H1 (cell line): ENCODE data around the gene RASD2. TPM values are rescaled to one million over a fixed set of nuclear protein-coding genes. Genes with fewer than 3 reads are reported as not detected.
A peak's percentile ranks its signal among the peaks of the same experiment; 100 is the strongest.

Experiments used
- CTCF ChIA-PET: fragments of 300-600 bp; sonication (Branson Sonifier 250); formaldehyde crosslinking; loops from one replicate; lab custom pipeline; 2021; ENCODE audit not compliant: partially characterized antibody; lab: Charles Lee
- POLR2A ChIA-PET: fragments of 300-600 bp; sonication (Branson Sonifier 250); formaldehyde crosslinking; loops from one replicate; lab custom pipeline; 2021; ENCODE audit warnings: inconsistent platforms; ENCODE audit not compliant: partially characterized antibody; lab: Charles Lee
- DNase-seq, 2 experiments: peaks; one replicate each; pipeline versions ENCODE4 v3.0.0 to v3.0.0-alpha.2; 2010 to 2022; ENCODE audit warnings: low spot score in 2 of 2, low read depth in 1 of 2, mixed read lengths in 1 of 2
- FAIRE-seq: peaks from 2 replicates; lab custom pipeline; 2011; peaks lifted over from hg19 to GRCh38; lab: Jason Lieb, UNC
- H2AFZ ChIP-seq: 2 replicates; pipeline ENCODE4 v1.8.1; 2012; ENCODE audit warnings: low read length, inconsistent platforms
- H2AK5ac ChIP-seq: 2 replicates; pipeline ENCODE4 v1.6.1; 2013; ENCODE audit warnings: low read depth, low read length
- H2BK120ac ChIP-seq: replicated peaks from 2 replicates; pipeline ENCODE3; 2013; ENCODE audit warnings: low read depth, low read length, inconsistent platforms
- H2BK12ac ChIP-seq: 2 replicates; pipeline ENCODE4 v1.6.1; 2013; ENCODE audit warnings: low read depth, low read length
- H2BK15ac ChIP-seq: 2 replicates; pipeline ENCODE4 v1.6.1; 2013; ENCODE audit warnings: low read length
- H2BK20ac ChIP-seq: 2 replicates; pipeline ENCODE4 v1.6.1; 2013; ENCODE audit warnings: low read length
- H2BK5ac ChIP-seq: 2 replicates; pipeline ENCODE4 v1.6.1; 2013; ENCODE audit warnings: low read depth, low read length
- H3K14ac ChIP-seq: 2 replicates; pipeline ENCODE4 v1.6.1; 2013; ENCODE audit warnings: inconsistent platforms; ENCODE audit not compliant: insufficient read length
- H3K18ac ChIP-seq: 2 replicates; pipeline ENCODE4 v1.6.1; 2013; ENCODE audit warnings: low read length; ENCODE audit errors: extremely low read depth
- H3K23ac ChIP-seq: 2 replicates; pipeline ENCODE4 v1.6.1; 2013; ENCODE audit warnings: inconsistent platforms; ENCODE audit not compliant: insufficient read length
- H3K23me2 ChIP-seq: 2 replicates; pipeline ENCODE4 v1.6.1; 2013; ENCODE audit warnings: low read depth, low read length
- H3K27ac ChIP-seq: 2 replicates; pipeline ENCODE4 v1.6.1; 2011; ENCODE audit warnings: low read depth, low read length, inconsistent platforms
- H3K27me3 ChIP-seq, 4 experiments: replicated peaks in 1 of 4; 1 replicate in 1 of 4; 2 replicates in 3 of 4; pipeline versions ENCODE4 v1.6.1 to v1.8.1; 2011 to 2013; ENCODE audit warnings: low read length in 3 of 4, mild to moderate bottlenecking in 3 of 4, inconsistent platforms in 2 of 4, mixed read lengths in 2 of 4, moderate library complexity in 1 of 4; ENCODE audit not compliant: control insufficient read depth in 3 of 4, insufficient read depth in 3 of 4; ENCODE audit errors: extremely low read depth in 1 of 4
- H3K36me3 ChIP-seq, 4 experiments: 2 replicates each; pipeline versions ENCODE4 v1.6.1 to v1.8.1; 2011 to 2013; ENCODE audit warnings: mild to moderate bottlenecking in 4 of 4, low read length in 3 of 4, moderate library complexity in 2 of 4, control low read depth in 1 of 4, inconsistent platforms in 1 of 4; ENCODE audit not compliant: insufficient read depth in 4 of 4, control insufficient read depth in 2 of 4
- H3K4ac ChIP-seq: replicated peaks from 2 replicates; pipeline ENCODE3; 2013; ENCODE audit warnings: low read length, low read depth, mixed read lengths, inconsistent platforms; ENCODE audit not compliant: insufficient read length
- H3K4me1 ChIP-seq, 4 experiments: replicated peaks in 1 of 4; 1 replicate in 1 of 4; 2 replicates in 3 of 4; pipeline versions ENCODE4 v1.6.1 to v1.8.1; 2011 to 2013; ENCODE audit warnings: low read length in 3 of 4, inconsistent platforms in 2 of 4, mixed read lengths in 1 of 4; ENCODE audit not compliant: insufficient read depth in 4 of 4, control insufficient read depth in 3 of 4
- H3K4me2 ChIP-seq, 2 experiments: 2 replicates each; pipeline versions ENCODE4 v1.6.1 to v1.8.1; 2011 to 2013; ENCODE audit warnings: low read depth in 2 of 2, low read length in 2 of 2, control low read depth in 1 of 2, inconsistent platforms in 1 of 2, mild to moderate bottlenecking in 1 of 2; ENCODE audit not compliant: insufficient read depth in 1 of 2
- H3K4me3 ChIP-seq, 4 experiments: fragments of 200-600, 300-600 bp in 1 of 4; sonication (generic), shearing (Covaris generic), sonication (Bioruptor Twin) in 1 of 4; 2 replicates each; pipeline versions ENCODE4 v1.5.1 to v1.8.1; 2011 to 2016; ENCODE audit warnings: low read length in 4 of 4, low read depth in 3 of 4, control low read depth in 2 of 4, inconsistent platforms in 2 of 4, mild to moderate bottlenecking in 2 of 4, mixed read lengths in 1 of 4, moderate library complexity in 1 of 4; ENCODE audit not compliant: insufficient read depth in 2 of 4; ENCODE audit errors: extremely low read depth in 1 of 4
- H3K56ac ChIP-seq: replicated peaks from 2 replicates; pipeline ENCODE3; 2013; ENCODE audit warnings: low read depth, mild to moderate bottlenecking, mixed read lengths, low read length, inconsistent platforms; ENCODE audit not compliant: insufficient read length
- H3K79me1 ChIP-seq: 2 replicates; pipeline ENCODE4 v1.6.1; 2013; ENCODE audit warnings: low read depth, low read length, control low read depth
- H3K79me2 ChIP-seq, 2 experiments: 2 replicates each; pipeline versions ENCODE4 v1.6.1 to v1.8.1; 2012 to 2013; ENCODE audit warnings: low read length in 2 of 2, mild to moderate bottlenecking in 2 of 2, inconsistent platforms in 1 of 2; ENCODE audit not compliant: insufficient read depth in 2 of 2, control insufficient read depth in 1 of 2
- H3K9ac ChIP-seq, 4 experiments: replicated peaks in 1 of 4; 1 replicate in 1 of 4; 2 replicates in 3 of 4; pipeline versions ENCODE4 v1.6.1 to v1.8.1; 2011 to 2013; ENCODE audit warnings: low read depth in 3 of 4, low read length in 3 of 4, control low read depth in 2 of 4, mild to moderate bottlenecking in 2 of 4, moderate library complexity in 2 of 4, inconsistent platforms in 1 of 4; ENCODE audit errors: extremely low read depth in 1 of 4
- H3K9me3 ChIP-seq, 2 experiments: 2 replicates each; pipeline versions ENCODE4 v1.6.1 to v1.8.1; 2012 to 2013; ENCODE audit warnings: mild to moderate bottlenecking in 2 of 2, moderate library complexity in 2 of 2, control low read depth in 1 of 2, inconsistent platforms in 1 of 2, low read depth in 1 of 2, low read length in 1 of 2, mixed read lengths in 1 of 2; ENCODE audit not compliant: insufficient read depth in 2 of 2
- H4K20me1 ChIP-seq, 2 experiments: replicated peaks in 1 of 2; 2 replicates each; pipeline versions ENCODE3 to v1.8.1; 2011 to 2013; ENCODE audit warnings: inconsistent platforms in 2 of 2, low read length in 2 of 2, mild to moderate bottlenecking in 1 of 2; ENCODE audit not compliant: insufficient read depth in 2 of 2, control insufficient read depth in 1 of 2
- H4K5ac ChIP-seq: 2 replicates; pipeline ENCODE4 v1.6.1; 2013; ENCODE audit warnings: low read length, low read depth, mixed read lengths, inconsistent platforms; ENCODE audit not compliant: insufficient read length
- H4K8ac ChIP-seq: 2 replicates; pipeline ENCODE4 v1.8.0; 2013; ENCODE audit warnings: mild to moderate bottlenecking, moderate library complexity, low read length, inconsistent platforms; ENCODE audit not compliant: insufficient read depth; ENCODE audit errors: extremely low read depth
- H4K91ac ChIP-seq: replicated peaks from 2 replicates; pipeline ENCODE3; 2013; ENCODE audit warnings: low read length, mixed read lengths, inconsistent platforms; ENCODE audit not compliant: insufficient read length
- CBX5 ChIP-seq: fragments of 300-800, 300-1000 bp; sonication (generic); IDR thresholded peaks from 2 replicates; pipeline ENCODE4 v1.7.1; 2016; ENCODE audit warnings: antibody characterized with exemption, low read length, low read depth
- CHD2 ChIP-seq: IDR thresholded peaks from 2 replicates; pipeline ENCODE4 v1.6.1; 2012; ENCODE audit warnings: low read length, improper control_type of control experiment
- EGR1 ChIP-seq: IDR thresholded peaks from 2 replicates; pipeline ENCODE4 v1.6.1; 2011; ENCODE audit warnings: low read depth, low read length, borderline replicate concordance
- HDAC6 ChIP-seq: IDR thresholded peaks from one replicate; pipeline ENCODE4 v1.7.1; 2012; ENCODE audit warnings: low read depth, mild to moderate bottlenecking, inconsistent platforms, low read length, moderate library complexity
- KDM4A ChIP-seq: IDR thresholded peaks from one replicate; pipeline ENCODE4 v1.7.1; 2012; ENCODE audit warnings: low read depth, mild to moderate bottlenecking, moderate library complexity, low read length, inconsistent platforms; ENCODE audit not compliant: severe bottlenecking
- PHF8 ChIP-seq: fragments of 200-600 bp; sonication (generic); conservative IDR thresholded peaks from 2 replicates; pipeline ENCODE4 v1.7.1; 2012; ENCODE audit warnings: low read depth, mild to moderate bottlenecking, inconsistent platforms, low read length, moderate library complexity
- RNF2 ChIP-seq: fragments of 200-900, 300-1000 bp; sonication (generic); IDR thresholded peaks from 2 replicates; pipeline ENCODE4 v1.7.1; 2016; ENCODE audit warnings: borderline replicate concordance, low read depth, mild to moderate bottlenecking, antibody characterized with exemption, low read length; ENCODE audit not compliant: poor library complexity, severe bottlenecking; ENCODE audit errors: missing control alignments
- SIX5 ChIP-seq: IDR thresholded peaks from 2 replicates; pipeline ENCODE4 v1.6.1; 2011; ENCODE audit warnings: mild to moderate bottlenecking, low read depth, low read length
- SRF ChIP-seq: IDR thresholded peaks from 2 replicates; pipeline ENCODE4 v1.6.1; 2011; ENCODE audit warnings: mild to moderate bottlenecking, low read depth, low read length, moderate library complexity
- USF2 ChIP-seq: IDR thresholded peaks from 2 replicates; pipeline ENCODE4 v1.6.1; 2011; ENCODE audit warnings: low read length, improper control_type of control experiment
- ZNF274 ChIP-seq: IDR thresholded peaks from 2 replicates; pipeline ENCODE4 v1.7.0; 2012; ENCODE audit warnings: low read length, borderline replicate concordance; ENCODE audit errors: extremely low read depth
- WGBS, 2 experiments: shearing (Covaris generic) in 1 of 2; methylation state at CpG; one replicate each; pipeline versions ENCODE4 v1.1.6 to v1.1.7; 2013 to 2015; ENCODE audit warnings: low lambda C conversion rate in 2 of 2, mixed read lengths in 2 of 2, inconsistent platforms in 1 of 2, low coverage in 1 of 2, missing lambda C conversion rate in 1 of 2; ENCODE audit not compliant: insufficient replicate concordance in 2 of 2, insufficient coverage in 1 of 2, insufficient read length in 1 of 2; ENCODE audit errors: extremely low coverage in 1 of 2, missing lambda C conversion rate in 1 of 2; 5-methylcytosine and 5-hydroxymethylcytosine counted together
- polyA plus RNA-seq, 7 experiments: library from polyadenylated mRNA; depleted of rRNA in 3 of 7; stranded (reverse) in 5 of 7; unstranded in 2 of 7; fragments of >200 nt in 5 of 7; fragments of 200-250 nt in 2 of 7; gene quantifications; 1 replicate in 5 of 7; 2 replicates in 1 of 7; 4 replicates in 1 of 7; pipeline versions ENCODE4 v1.2.1 to v1.2.3, GENCODE V29; 2011 to 2013; ENCODE audit warnings: missing spikeins in 2 of 7, mixed read lengths in 2 of 7
- total RNA-seq: library from RNA; stranded (reverse); fragmentation: NEBNext Ultra II Directional; extraction: Animal tissue kit (Norgen Biotek cat#: 25700); gene quantifications from 2 replicates; pipeline ENCODE4 v1.2.1, GENCODE V29; 2021

The RASD2 gene
- total and polyA plus RNA-seq, 2 of the 8 experiments (the other 6 are each of a cell fraction or from before 2014, with no cell fraction given), result 1.9 to 5.1 TPM

- H2AFZ ChIP-seq, result no peak overlapping the region
- peaks cover 0 to 3% (median 0%) of the 10 kb centered on the region in 4 experiments; a peak in 2 of 7 replicates for H3K4me1 ChIP-seq
- H4K20me1 ChIP-seq, result no peaks in the 10 kb centered on the region
- POLR2A ChIA-PET, result interaction anchor here (1.2 kb wide), 1 partner anchor 165 kb away, joined by 3 read pairs; no protein-coding TSS in a partner anchor
- H3K27ac ChIP-seq, result no peak overlapping the region
- no peak overlapping the region for H2BK5ac ChIP-seq
- H3K4me3 ChIP-seq, result no peak overlapping the region
- H3K18ac ChIP-seq, result no peak overlapping the region
- H2AK5ac ChIP-seq, result no peak overlapping the region
- FAIRE-seq (no peak), DNase-seq (no peak)
- H2BK20ac ChIP-seq, result no peak overlapping the region
- no peaks in the 10 kb centered on the region for H3K36me3 ChIP-seq
- H2BK15ac ChIP-seq, result peak overlapping the region; percentile 12
- H3K23me2 ChIP-seq, result no peaks in the 10 kb centered on the region
- H3K79me2 ChIP-seq, result no peaks in the 10 kb centered on the region
- no peak overlapping the region for H3K9ac ChIP-seq
- no peak overlapping the region for H4K91ac ChIP-seq
- H3K56ac ChIP-seq, result no peak overlapping the region
- H3K9me3 ChIP-seq, result no peaks in the 10 kb centered on the region
- H3K23ac ChIP-seq, result no peak overlapping the region
- H4K5ac ChIP-seq, result no peak overlapping the region
- H3K27me3 ChIP-seq, result no peaks in the 10 kb centered on the region
- H3K4ac ChIP-seq, result no peak overlapping the region
- no peak overlapping the region for H3K4me2 ChIP-seq
- 90% methylated on average over 23 of the region's 23 CpGs; no CpG with 5 or more reads in 1 of the 2 experiments for WGBS, 2 experiments
- no peak overlapping the region for H2BK12ac ChIP-seq
- H3K14ac ChIP-seq, result no peak overlapping the region
- no peaks in the 10 kb centered on the region for H3K79me1 ChIP-seq
- CTCF ChIA-PET, result interaction anchor here (0.8 to 4.5 kb wide), 4 partner anchors 9 to 16 kb away, joined by 3 to 29 read pairs (median 3); no protein-coding TSS in a partner anchor
- H2BK120ac ChIP-seq, result no peak overlapping the region
- H4K8ac ChIP-seq, result no peak overlapping the region
- TF ChIP-seq CHD2, result no peak
- TF ChIP-seq ZNF274, result no peak
- TF ChIP-seq KDM4A, result no peak
- no peak for TF ChIP-seq HDAC6
- TF ChIP-seq USF2, result no peak
- no peak for TF ChIP-seq EGR1
- TF ChIP-seq RNF2, result no peak
- TF ChIP-seq PHF8, result no peak
- no peak for TF ChIP-seq SIX5
- TF ChIP-seq SRF, result no peak
- TF ChIP-seq CBX5, result no peak
Observed at GRCh38 chr22:35567351-35568141, 26.9 kb downstream of the RASD2 start.
